ENCODE measurements around the gene GPN2. TPM values are rescaled to one million over a fixed set of nuclear protein-coding genes. Genes with fewer than 3 reads are reported as not detected.

GPN2 gene
- total RNA-seq (2011; cell fraction: chromatin; rRNA removed; ENCODE audit: low replicate concordance) = 37.7 and 65.6 TPM in 2 replicates
- 41.7 and 49.9 TPM in 2 replicates for total RNA-seq (2011; cell fraction: nucleolus; rRNA removed)
- 42.3 and 47.5 TPM in 2 replicates for total RNA-seq (2011; cell fraction: nucleoplasm; rRNA removed)
- total RNA-seq (2014; rRNA removed) (16.3 and 26.7 TPM in 2 replicates), total RNA-seq (2014; rRNA removed; fragmentation: Illumina TruSeq; extraction: Trizol) (19.3 and 20.4 TPM in 2 replicates), total RNA-seq (2015; rRNA removed; fragmentation: Illumina TruSeq; extraction: Trizol) (27.0 and 28.0 TPM in 2 replicates), total RNA-seq (2021) (58.8 and 59.0 TPM in 2 replicates), polyA plus RNA-seq (2011; rRNA removed) (45.1 and 64.7 TPM in 2 replicates), polyA plus RNA-seq (2014; fragmentation: Illumina TruSeq; extraction: Trizol) (23.2 and 34.0 TPM in 2 replicates), polyA plus RNA-seq (2014; fragmentation: Nextera tagmentation; extraction: Ambion mirVana) (10 to 100 TPM in 1 of 2 experiments, 1 to 10 TPM in 1; 9.9 to 11.4 TPM), polyA plus RNA-seq (2014; rRNA removed) (17.4 and 31.8 TPM in 2 replicates), polyA minus RNA-seq (2011; rRNA and poly(A)+ RNA removed) (40.1 and 57.8 TPM in 2 replicates), Bru-seq, nascent RNA (percentile 84 among the genes with signal in this experiment), BruChase-seq, experiment 1, labeled RNA remaining after a 2-hour chase (percentile 89 among the genes with signal in this experiment), BruChase-seq, experiment 2, labeled RNA remaining after a 6-hour chase (percentile 91 among the genes with signal in this experiment)
- polyA plus RNA-seq (2011; cell fraction: cytosol; rRNA removed) = 37.8 and 64.5 TPM in 2 replicates
- 49.3 and 52.7 TPM in 2 replicates for polyA plus RNA-seq (2011; cell fraction: nucleus; rRNA removed)
- polyA plus RNA-seq (2012) = 32.5 and 46.9 TPM in 2 replicates
- polyA minus RNA-seq (2011; cell fraction: cytosol; rRNA and poly(A)+ RNA removed) = 52.9 and 56.0 TPM in 2 replicates
- polyA minus RNA-seq (2011; cell fraction: nucleus; rRNA and poly(A)+ RNA removed) = 15.4 and 16.0 TPM in 2 replicates
- long read RNA-seq, experiment 1, full-length matches to known transcripts = 84 of 113 reads
- long read RNA-seq, experiment 1, partial matches to known transcripts = 9 of 113 reads
- long read RNA-seq, experiment 1, other reads (novel, unspliced or antisense) = 20 of 113 reads
- long read RNA-seq, experiment 2, full-length matches to known transcripts = 41 of 55 reads
- long read RNA-seq, experiment 2, partial matches to known transcripts = 3 of 55 reads
- long read RNA-seq, experiment 2, other reads (novel, unspliced or antisense) = 11 of 55 reads
- long read RNA-seq, experiment 3, full-length matches to known transcripts = 66 of 67 reads
- long read RNA-seq, experiment 3, partial matches to known transcripts = 0 of 67 reads
- long read RNA-seq, experiment 3, other reads (novel, unspliced or antisense) = 1 of 67 reads

- Histone ChIP-seq H3K4me3 (peak within 1 kb of the TSS; percentile 94), H3K79me2 (ENCODE audit: control insufficient read depth, insufficient read depth, low read length) (peaks cover 24% of the 10 kb centered on the region), H4K20me1 (replicated peaks; ENCODE audit: control insufficient read depth, insufficient read depth, low read length) (peaks cover 7% of the 10 kb centered on the region; the same call in 1 of the 2 replicates), H3K36me3 (ENCODE audit: control insufficient read depth, insufficient read depth, low read length) (peaks cover 62% of the 10 kb centered on the region), H3K9me3 (replicated peaks; ENCODE audit: control insufficient read depth, insufficient read depth, low read depth, low read length) (no peaks in the 10 kb centered on the region), H2AFZ (ENCODE audit: low read depth, low read length) (peak within 1 kb of the TSS; percentile 95), H3K4me1 (replicated peaks in 1 of 2; ENCODE audit: control insufficient read depth in 2 of 2, insufficient read depth in 2 of 2, low read length in 2 of 2) (peaks cover 13 to 27% of the 10 kb centered on the region in 2 experiments), H3K27me3 (ENCODE audit: control insufficient read depth in 2 of 2, insufficient read depth in 2 of 2, low read length in 2 of 2) (no peaks in the 10 kb centered on the region), H3K9ac (ENCODE audit: insufficient read depth in 1 of 2, low read depth in 2 of 2, low read length in 2 of 2) (peak within 1 kb of the TSS; percentile 88 to 98), H3K9me1 (ENCODE audit: control insufficient read depth, insufficient read depth, low read length) (no peaks in the 10 kb centered on the region), H3K27ac (ENCODE audit: extremely low read depth, low read depth, low read length) (peak within 1 kb of the TSS; percentile 91), H3K4me2 (ENCODE audit: insufficient read depth, low read length) (peak within 1 kb of the TSS; percentile 99)
- POLR2A ChIA-PET = interaction anchor here (0.6 to 12.0 kb wide), 22 partner anchors 8 to 511 kb away, joined by 3 to 110 read pairs (median 4); partner anchors contain the start of genes GPATCH3, NR0B2 and PIGV
- 2% methylated on average over 77 of the region's 89 CpGs for WGBS (ENCODE audit: insufficient coverage, low coverage, missing lambda C conversion rate)
- CTCF ChIA-PET (ENCODE audit: low intra/inter-chr PET ratio) = interaction anchor here (0.6 to 0.7 kb wide), 2 partner anchors 11 to 78 kb away, joined by 3 to 4 read pairs; partner anchors contain the start of gene GPATCH3
- intact Hi-C loops (cut with micrococcal nuclease) (loop anchor here (1.0 kb wide), 1 partner anchor 10 kb away; the partner anchor contains the start of gene GPATCH3), in situ Hi-C loops (cut with MboI) (no loop called here)
- DNase-seq (ENCODE audit: extremely low read depth in 1 of 4, low spot score in 3 of 4) (peak; percentile 86 to 96 (median 91)), FAIRE-seq (peak; percentile 99), ATAC-seq (peak; percentile 97)
- BruUV-seq (replicated peaks) = no TSS peak
- TF ChIP-seq PPARD (CRISPR knock-in tag; IDR thresholded peaks at IDR 0.05) (no peak), ETV5 (CRISPR knock-in tag; IDR thresholded peaks at IDR 0.05; ENCODE audit: low read depth) (peak; percentile 92), MAZ (CRISPR knock-in tag; conservative IDR thresholded peaks at IDR 0.05 in 1 of 2, IDR thresholded peaks at IDR 0.05 in 1 of 2) (peak; percentile 44 to 59; a peak in 2 of 4 replicates), HCFC1 (IDR thresholded peaks at IDR 0.05; ENCODE audit: low read depth, low read length) (peak; percentile 64), RERE (CRISPR knock-in tag; IDR thresholded peaks at IDR 0.05; ENCODE audit: borderline replicate concordance) (peak; percentile 95; the same call in 1 of the 2 replicates), ASH1L (IDR thresholded peaks at IDR 0.05; ENCODE audit: borderline replicate concordance, low read depth, partially characterized antibody) (no peak)
Observed at GRCh38 chr1:26889551-26890466, at the start of gene GPN2. Gene GPN2, minus strand, starts transcription at chr1:26890283. Its CDS starts 187 bp downstream, at chr1:26890096.

All from K562 (cell line).